ENCODE measurements around the gene RND2.

DNA sequence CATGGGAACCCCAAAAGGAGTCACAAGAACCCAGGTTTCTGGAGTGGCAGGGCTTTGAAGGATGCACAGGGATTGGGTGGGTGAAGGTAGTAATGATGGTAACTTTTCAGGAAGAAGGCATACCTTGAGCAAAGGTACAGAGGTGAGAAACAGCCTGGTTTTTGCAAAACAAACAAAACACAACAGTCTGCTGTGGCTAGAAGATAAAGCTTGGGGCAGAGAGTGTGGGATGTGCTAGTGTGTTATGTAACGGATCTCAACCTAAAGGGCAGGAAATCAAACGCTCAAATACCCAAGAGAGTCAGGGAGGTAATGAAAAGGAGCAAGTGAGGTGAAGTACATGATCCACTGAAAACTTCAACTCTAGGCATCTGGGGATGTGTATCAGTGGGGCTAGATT lies 49.8 kb upstream of the RND2 start:
- TF ChIP-seq, protein P1, sequence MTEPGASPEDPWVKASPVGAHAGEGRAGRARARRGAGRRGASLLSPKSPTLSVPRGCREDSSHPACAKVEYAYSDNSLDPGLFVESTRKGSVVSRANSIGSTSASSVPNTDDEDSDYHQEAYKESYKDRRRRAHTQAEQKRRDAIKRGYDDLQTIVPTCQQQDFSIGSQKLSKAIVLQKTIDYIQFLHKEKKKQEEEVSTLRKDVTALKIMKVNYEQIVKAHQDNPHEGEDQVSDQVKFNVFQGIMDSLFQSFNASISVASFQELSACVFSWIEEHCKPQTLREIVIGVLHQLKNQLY (CRISPR knock-in tag; IDR thresholded peaks at IDR 0.05) = no peak
- TF ChIP-seq NONO (IDR thresholded peaks at IDR 0.05) (no peak), NONO (CRISPR knock-in tag; conservative IDR thresholded peaks at IDR 0.05) (no peak), ASH2L (IDR thresholded peaks at IDR 0.05; ENCODE audit: insufficient read length, low read depth, low read length) (no peak), CEBPB (IDR thresholded peaks at IDR 0.05; ENCODE audit: borderline replicate concordance, low read depth, low read length) (no peak), AKAP8 (CRISPR knock-in tag; IDR thresholded peaks at IDR 0.05) (peak; percentile 63; the same call in 1 of the 2 replicates), HNF4A (CRISPR knock-in tag; IDR thresholded peaks at IDR 0.05) (peak; percentile 57), SP1 (IDR thresholded peaks at IDR 0.05) (no peak), SP1 (CRISPR knock-in tag; IDR thresholded peaks at IDR 0.05) (no peak), SOX6 (IDR thresholded peaks at IDR 0.05) (no peak), SOX6 (CRISPR knock-in tag; IDR thresholded peaks at IDR 0.05) (peak; percentile 69), RAD21 (CRISPR knock-in tag; IDR thresholded peaks at IDR 0.05) (no peak), CBX5 (CRISPR knock-in tag; IDR thresholded peaks at IDR 0.05; ENCODE audit: borderline replicate concordance) (no peak; the same call in 1 of the 2 replicates), POLR2A (IDR thresholded peaks at IDR 0.05; ENCODE audit: insufficient read depth in 1 of 2, low read depth in 2 of 2, low read length in 2 of 2) (no peak), ZNF550 (CRISPR knock-in tag; IDR thresholded peaks at IDR 0.05; ENCODE audit: borderline replicate concordance) (no peak), RFX5 (IDR thresholded peaks at IDR 0.05; ENCODE audit: low read depth, low read length) (no peak)
- TF ChIP-seq, protein P2, sequence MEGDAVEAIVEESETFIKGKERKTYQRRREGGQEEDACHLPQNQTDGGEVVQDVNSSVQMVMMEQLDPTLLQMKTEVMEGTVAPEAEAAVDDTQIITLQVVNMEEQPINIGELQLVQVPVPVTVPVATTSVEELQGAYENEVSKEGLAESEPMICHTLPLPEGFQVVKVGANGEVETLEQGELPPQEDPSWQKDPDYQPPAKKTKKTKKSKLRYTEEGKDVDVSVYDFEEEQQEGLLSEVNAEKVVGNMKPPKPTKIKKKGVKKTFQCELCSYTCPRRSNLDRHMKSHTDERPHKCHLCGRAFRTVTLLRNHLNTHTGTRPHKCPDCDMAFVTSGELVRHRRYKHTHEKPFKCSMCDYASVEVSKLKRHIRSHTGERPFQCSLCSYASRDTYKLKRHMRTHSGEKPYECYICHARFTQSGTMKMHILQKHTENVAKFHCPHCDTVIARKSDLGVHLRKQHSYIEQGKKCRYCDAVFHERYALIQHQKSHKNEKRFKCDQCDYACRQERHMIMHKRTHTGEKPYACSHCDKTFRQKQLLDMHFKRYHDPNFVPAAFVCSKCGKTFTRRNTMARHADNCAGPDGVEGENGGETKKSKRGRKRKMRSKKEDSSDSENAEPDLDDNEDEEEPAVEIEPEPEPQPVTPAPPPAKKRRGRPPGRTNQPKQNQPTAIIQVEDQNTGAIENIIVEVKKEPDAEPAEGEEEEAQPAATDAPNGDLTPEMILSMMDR (CRISPR knock-in tag; IDR thresholded peaks at IDR 0.05) = no peak

Data from HepG2 (cell line).